ENCODE results near the gene MAD1L1.

The MAD1L1 gene

GRCh38 chr7:2195400-2196246, 37.1 kb downstream of the MAD1L1 start:
- Histone ChIP-seq H3K9me3 (ENCODE audit: control insufficient read depth, low read length) (peaks cover 4% of the 10 kb centered on the region), H2BK12ac (ENCODE audit: low read length in 2 of 2) (no peak overlapping the region), H2AK5ac (ENCODE audit: low read length, severe bottlenecking) (no peak overlapping the region), H3K79me1 (replicated peaks; ENCODE audit: low read length, poor library complexity, severe bottlenecking) (peaks cover 36% of the 10 kb centered on the region), H4K91ac (ENCODE audit: low read length) (no peak overlapping the region), H3K9ac (ENCODE audit: low read length) (no peak overlapping the region), H2BK15ac (ENCODE audit: low read depth, poor library complexity, severe bottlenecking) (no peak overlapping the region), H3K4me3 (ENCODE audit: insufficient read depth in 1 of 2, low read depth in 1 of 2, low read length in 2 of 2) (no peak overlapping the region), H4K8ac (ENCODE audit: low read length) (peak overlapping the region; percentile 28), H2BK120ac (ENCODE audit: low read depth, low read length) (no peak overlapping the region), H3K27me3 (ENCODE audit: control insufficient read depth in 1 of 2, insufficient read depth in 1 of 2, low read length in 2 of 2) (no peaks in the 10 kb centered on the region), H3K36me3 (ENCODE audit: control insufficient read depth in 1 of 2, insufficient read depth in 2 of 2, low read depth in 1 of 2, low read length in 2 of 2) (peaks cover 26 to 55% of the 10 kb centered on the region in 2 experiments), H2AFZ (ENCODE audit: low read depth, low read length) (no peak overlapping the region), H2BK5ac (ENCODE audit: low read depth, low read length, poor library complexity, severe bottlenecking) (no peak overlapping the region), H3K18ac (ENCODE audit: low read depth in 1 of 2, low read length in 2 of 2) (no peak overlapping the region), H3K27ac (ENCODE audit: low read length, poor library complexity, severe bottlenecking) (no peak overlapping the region), H3K4me2 (ENCODE audit: low read length, poor library complexity, severe bottlenecking) (no peak overlapping the region), H3K14ac (ENCODE audit: low read length in 2 of 2) (no peak overlapping the region), H3K23ac (ENCODE audit: low read length in 2 of 2) (no peak overlapping the region), H3K4ac (ENCODE audit: low read depth in 1 of 2, low read length in 2 of 2) (no peak overlapping the region), H3K4me1 (ENCODE audit: control insufficient read depth, insufficient read depth, low read depth, low read length) (peaks cover 3% of the 10 kb centered on the region)
- DNase-seq = no peak
- WGBS = 96% methylated on average over 13 of the region's 13 CpGs

- H3K4me2 ChIP-seq (ENCODE audit: low read length, poor library complexity, severe bottlenecking) = no peak overlapping the region
- H3K4me1 ChIP-seq (ENCODE audit: control insufficient read depth, insufficient read depth, low read depth, low read length) = peaks cover 3% of the 10 kb centered on the region
- H4K8ac ChIP-seq (ENCODE audit: low read length) = no peak overlapping the region
- H4K91ac ChIP-seq (ENCODE audit: low read length) = no peak overlapping the region
- H3K18ac ChIP-seq (ENCODE audit: low read depth in 1 of 2, low read length in 2 of 2) = no peak overlapping the region
- H3K9ac ChIP-seq (ENCODE audit: low read length) = no peak overlapping the region
- peaks cover 40% of the 10 kb centered on the region for H3K79me1 ChIP-seq (replicated peaks; ENCODE audit: low read length, poor library complexity, severe bottlenecking)
- no peak overlapping the region for H2BK12ac ChIP-seq (ENCODE audit: low read length in 2 of 2)
- H3K27me3 ChIP-seq (ENCODE audit: control insufficient read depth in 1 of 2, insufficient read depth in 1 of 2, low read length in 2 of 2) = no peaks in the 10 kb centered on the region
- H2AFZ ChIP-seq (ENCODE audit: low read depth, low read length) = no peak overlapping the region
- H3K23ac ChIP-seq (ENCODE audit: low read length in 2 of 2) = no peak overlapping the region
- peaks cover 4% of the 10 kb centered on the region for H3K9me3 ChIP-seq (ENCODE audit: control insufficient read depth, low read length)
- no peak for DNase-seq
- peaks cover 19 to 38% of the 10 kb centered on the region in 2 experiments for H3K36me3 ChIP-seq (ENCODE audit: control insufficient read depth in 1 of 2, insufficient read depth in 2 of 2, low read depth in 1 of 2, low read length in 2 of 2)
- no peak overlapping the region for H2BK5ac ChIP-seq (ENCODE audit: low read depth, low read length, poor library complexity, severe bottlenecking)
- no peak overlapping the region for H2AK5ac ChIP-seq (ENCODE audit: low read length, severe bottlenecking)
- no peak overlapping the region for H2BK120ac ChIP-seq (ENCODE audit: low read depth, low read length)
- WGBS = 93% methylated on average over 14 of the region's 19 CpGs
- no peak overlapping the region for H3K4me3 ChIP-seq (ENCODE audit: insufficient read depth in 1 of 2, low read depth in 1 of 2, low read length in 2 of 2)
- no peak overlapping the region for H3K4ac ChIP-seq (ENCODE audit: low read depth in 1 of 2, low read length in 2 of 2)
- H2BK15ac ChIP-seq (ENCODE audit: low read depth, poor library complexity, severe bottlenecking) = no peak overlapping the region
- no peak overlapping the region for H3K14ac ChIP-seq (ENCODE audit: low read length in 2 of 2)
- no peak overlapping the region for H3K27ac ChIP-seq (ENCODE audit: low read length, poor library complexity, severe bottlenecking)
These were observed 39.0 kb downstream of the MAD1L1 start for GRCh38 chr7:2193575-2194305.

GRCh38 chr7:2192831-2193534, 39.8 kb downstream of the MAD1L1 start:
- H4K8ac ChIP-seq (ENCODE audit: low read length) = no peak overlapping the region
- peaks cover 3% of the 10 kb centered on the region for H3K4me1 ChIP-seq (ENCODE audit: control insufficient read depth, insufficient read depth, low read depth, low read length)
- no peak overlapping the region for H3K9ac ChIP-seq (ENCODE audit: low read length)
- H3K9me3 ChIP-seq (ENCODE audit: control insufficient read depth, low read length) = peaks cover 8% of the 10 kb centered on the region
- H2BK15ac ChIP-seq (ENCODE audit: low read depth, poor library complexity, severe bottlenecking) = no peak overlapping the region
- H3K23ac ChIP-seq (ENCODE audit: low read length in 2 of 2) = no peak overlapping the region
- no peak overlapping the region for H3K18ac ChIP-seq (ENCODE audit: low read depth in 1 of 2, low read length in 2 of 2)
- no peak overlapping the region for H3K14ac ChIP-seq (ENCODE audit: low read length in 2 of 2)
- no peak for DNase-seq
- H3K36me3 ChIP-seq (ENCODE audit: control insufficient read depth in 1 of 2, insufficient read depth in 2 of 2, low read depth in 1 of 2, low read length in 2 of 2) = peaks cover 19 to 30% of the 10 kb centered on the region in 2 experiments
- no peak overlapping the region for H3K4me2 ChIP-seq (ENCODE audit: low read length, poor library complexity, severe bottlenecking)
- H2BK5ac ChIP-seq (ENCODE audit: low read depth, low read length, poor library complexity, severe bottlenecking) = no peak overlapping the region
- no peaks in the 10 kb centered on the region for H3K27me3 ChIP-seq (ENCODE audit: control insufficient read depth in 1 of 2, insufficient read depth in 1 of 2, low read length in 2 of 2)
- no peak overlapping the region for H2AFZ ChIP-seq (ENCODE audit: low read depth, low read length)
- no peak overlapping the region for H4K91ac ChIP-seq (ENCODE audit: low read length)
- no peak overlapping the region for H2BK12ac ChIP-seq (ENCODE audit: low read length in 2 of 2)
- H3K27ac ChIP-seq (ENCODE audit: low read length, poor library complexity, severe bottlenecking) = no peak overlapping the region
- H3K79me1 ChIP-seq (replicated peaks; ENCODE audit: low read length, poor library complexity, severe bottlenecking) = peaks cover 36% of the 10 kb centered on the region
- H2AK5ac ChIP-seq (ENCODE audit: low read length, severe bottlenecking) = no peak overlapping the region
- H3K4ac ChIP-seq (ENCODE audit: low read depth in 1 of 2, low read length in 2 of 2) = no peak overlapping the region
- H2BK120ac ChIP-seq (ENCODE audit: low read depth, low read length) = no peak overlapping the region
- 97% methylated on average over 17 of the region's 18 CpGs for WGBS
- no peak overlapping the region for H3K4me3 ChIP-seq (ENCODE audit: insufficient read depth in 1 of 2, low read depth in 1 of 2, low read length in 2 of 2)

GRCh38 chr7:2191016-2191415, 41.7 kb downstream of the MAD1L1 start:
- Histone ChIP-seq H2BK120ac (ENCODE audit: low read depth, low read length) (no peak overlapping the region), H3K79me1 (replicated peaks; ENCODE audit: low read length, poor library complexity, severe bottlenecking) (peaks cover 26% of the 10 kb centered on the region), H3K4ac (ENCODE audit: low read depth in 1 of 2, low read length in 2 of 2) (no peak overlapping the region), H2BK15ac (ENCODE audit: low read depth, poor library complexity, severe bottlenecking) (no peak overlapping the region), H3K4me1 (ENCODE audit: control insufficient read depth, insufficient read depth, low read depth, low read length) (peaks cover 2% of the 10 kb centered on the region), H2BK5ac (ENCODE audit: low read depth, low read length, poor library complexity, severe bottlenecking) (no peak overlapping the region), H3K4me3 (ENCODE audit: insufficient read depth in 1 of 2, low read depth in 1 of 2, low read length in 2 of 2) (no peak overlapping the region), H3K9me3 (ENCODE audit: control insufficient read depth, low read length) (peaks cover 8% of the 10 kb centered on the region), H2BK12ac (ENCODE audit: low read length in 2 of 2) (peak overlapping the region in 1 of 2 experiments; percentile 44), H3K36me3 (ENCODE audit: control insufficient read depth in 1 of 2, insufficient read depth in 2 of 2, low read depth in 1 of 2, low read length in 2 of 2) (peaks cover 13 to 15% of the 10 kb centered on the region in 2 experiments), H2AFZ (ENCODE audit: low read depth, low read length) (no peak overlapping the region), H3K23ac (ENCODE audit: low read length in 2 of 2) (no peak overlapping the region), H3K27ac (ENCODE audit: low read length, poor library complexity, severe bottlenecking) (no peak overlapping the region), H3K9ac (ENCODE audit: low read length) (no peak overlapping the region), H3K18ac (ENCODE audit: low read depth in 1 of 2, low read length in 2 of 2) (no peak overlapping the region), H3K14ac (ENCODE audit: low read length in 2 of 2) (no peak overlapping the region), H3K4me2 (ENCODE audit: low read length, poor library complexity, severe bottlenecking) (no peak overlapping the region), H4K8ac (ENCODE audit: low read length) (no peak overlapping the region), H4K91ac (ENCODE audit: low read length) (no peak overlapping the region), H2AK5ac (ENCODE audit: low read length, severe bottlenecking) (no peak overlapping the region), H3K27me3 (ENCODE audit: control insufficient read depth in 1 of 2, insufficient read depth in 1 of 2, low read length in 2 of 2) (no peaks in the 10 kb centered on the region)
- 88% methylated on average over 9 of the region's 9 CpGs for WGBS
- no peak for DNase-seq

Measured in mesenchymal stem cell (in vitro differentiated cells and primary cell).